Keratinocyte (primary cell): ENCODE results near the gene KDSR. TPM values are rescaled to one million over a fixed set of nuclear protein-coding genes. Genes with fewer than 3 reads are reported as not detected.

Source experiments
- DNase-seq: peaks from one replicate; pipeline ENCODE4 v3.0.0-alpha.2; 2011; ENCODE audit warnings: low read depth, missing footprints, low spot score
- FAIRE-seq: peaks from 2 replicates; lab custom pipeline; 2011; peaks lifted over from hg19 to GRCh38; lab: Jason Lieb, UNC
- H2AFZ ChIP-seq: 2 replicates; pipeline ENCODE4 v1.6.0; 2012; ENCODE audit warnings: low read length, control low read depth, inconsistent platforms; ENCODE audit not compliant: control insufficient read depth
- H3K27ac ChIP-seq: 2 replicates; pipeline ENCODE4 v1.5.1; 2011; ENCODE audit warnings: low read length; ENCODE audit not compliant: control insufficient read depth, insufficient read depth
- H3K27me3 ChIP-seq: 3 replicates; pipeline ENCODE4 v1.6.0; 2011; ENCODE audit warnings: low read length; ENCODE audit not compliant: control insufficient read depth, insufficient read depth; ENCODE audit errors: extremely low read depth
- H3K36me3 ChIP-seq, 2 experiments: 2 replicates in 1 of 2; 3 replicates in 1 of 2; pipeline ENCODE4 v1.5.1; 2011; ENCODE audit warnings: low read length in 2 of 2, mild to moderate bottlenecking in 1 of 2; ENCODE audit not compliant: control insufficient read depth in 2 of 2, insufficient read depth in 2 of 2; ENCODE audit errors: extremely low read depth in 1 of 2
- H3K4me1 ChIP-seq: 3 replicates; pipeline ENCODE4 v1.5.1; 2011; ENCODE audit warnings: low read length; ENCODE audit not compliant: control insufficient read depth, insufficient read depth; ENCODE audit errors: extremely low read depth
- H3K4me2 ChIP-seq: 3 replicates; pipeline ENCODE4 v1.6.0; 2011; ENCODE audit warnings: low read depth, low read length; ENCODE audit not compliant: control insufficient read depth, insufficient read depth; ENCODE audit errors: extremely low read depth
- H3K4me3 ChIP-seq, 3 experiments: fragments of 200-600 bp in 1 of 3; sonication (generic) in 1 of 3; 2 replicates in 2 of 3; 3 replicates in 1 of 3; pipeline ENCODE4 v1.5.1; 2011 to 2016; ENCODE audit warnings: low read length in 3 of 3, mild to moderate bottlenecking in 3 of 3, control low read depth in 2 of 3, inconsistent platforms in 1 of 3, low read depth in 1 of 3, mixed read lengths in 1 of 3, mixed run types in 1 of 3, moderate library complexity in 1 of 3; ENCODE audit not compliant: control insufficient read depth in 2 of 3, insufficient read depth in 2 of 3; ENCODE audit errors: extremely low read depth in 1 of 3
- H3K79me2 ChIP-seq: 2 replicates; pipeline ENCODE4 v1.6.0; 2012; ENCODE audit warnings: low read length; ENCODE audit not compliant: control insufficient read depth, insufficient read depth
- H3K9ac ChIP-seq: 3 replicates; pipeline ENCODE4 v1.6.0; 2011; ENCODE audit warnings: low read length; ENCODE audit not compliant: control insufficient read depth, insufficient read depth; ENCODE audit errors: extremely low read depth
- H3K9me1 ChIP-seq: 3 replicates; pipeline ENCODE4 v1.6.0; 2011; ENCODE audit warnings: low read length; ENCODE audit not compliant: control insufficient read depth, insufficient read depth; ENCODE audit errors: extremely low read depth
- H3K9me3 ChIP-seq: 2 replicates; pipeline ENCODE4 v1.5.1; 2012; ENCODE audit warnings: low read depth, low read length; ENCODE audit not compliant: control insufficient read depth
- H4K20me1 ChIP-seq: 3 replicates; pipeline ENCODE4 v1.6.0; 2011; ENCODE audit warnings: low read length; ENCODE audit not compliant: control insufficient read depth, insufficient read depth; ENCODE audit errors: extremely low read depth
- CTCF ChIP-seq, 3 experiments: IDR thresholded peaks in 1 of 3; conservative IDR thresholded peaks in 1 of 3; optimal IDR thresholded peaks in 1 of 3; 2 replicates in 2 of 3; 3 replicates in 1 of 3; pipeline versions ENCODE3 to v1.5.1; 2011; ENCODE audit warnings: low read length in 3 of 3, mild to moderate bottlenecking in 3 of 3, moderate library complexity in 2 of 3, control low read depth in 1 of 3, inconsistent platforms in 1 of 3; ENCODE audit not compliant: insufficient read depth in 2 of 3; ENCODE audit errors: extremely low read depth in 1 of 3
- EZH2 ChIP-seq: IDR thresholded peaks from one replicate; pipeline ENCODE4 v1.6.1; 2012; ENCODE audit warnings: inconsistent platforms, mild to moderate bottlenecking, low read length, moderate library complexity
- dilution Hi-C: fragments of 300-500 bp; cut with MboI; formaldehyde crosslinking; loops from one replicate; pipeline ENCODE4 v1.7.0; 2020; ENCODE audit warnings: low sequenced_read_pairs; ENCODE audit not compliant: extremely low pct_ligation_motif_present
- polyA plus RNA-seq, 5 experiments: library from polyadenylated mRNA; depleted of rRNA in 3 of 5; stranded (reverse) in 3 of 5; stranded (forward) in 1 of 5; unstranded in 1 of 5; fragments of >200 nt; gene quantifications; 1 replicate in 1 of 5; 2 replicates in 3 of 5; 3 replicates in 1 of 5; pipeline versions ENCODE4 v1.2.1 to v1.2.3, GENCODE V29; 2011 to 2012; ENCODE audit warnings: missing spikeins in 2 of 5, low read depth in 1 of 5, low replicate concordance in 1 of 5

The KDSR gene
- polyA plus RNA-seq, 1 donor (not counting 4 experiments of a cell fraction or from before 2014, with no cell fraction given): 68.6 TPM

GRCh38 chr18:63298400-63299365 lies 68.3 kb downstream of the KDSR start:
- Histone ChIP-seq H3K4me3 (no peak overlapping the region), H3K4me1 (no peaks in the 10 kb centered on the region), H3K27me3 (no peaks in the 10 kb centered on the region), H2AFZ (no peak overlapping the region), H3K9me3 (no peaks in the 10 kb centered on the region), H3K9me1 (no peaks in the 10 kb centered on the region), H3K27ac (no peak overlapping the region), H3K36me3 (no peaks in the 10 kb centered on the region), H3K4me2 (no peak overlapping the region), H3K9ac (no peak overlapping the region), H4K20me1 (no peaks in the 10 kb centered on the region), H3K79me2 (no peaks in the 10 kb centered on the region)
- DNase-seq (no peak), FAIRE-seq (no peak)
- TF ChIP-seq EZH2 (no peak), CTCF (optimal IDR thresholded peaks at IDR 0.05 in 1 of 3, IDR thresholded peaks at IDR 0.05 in 1 of 3, conservative IDR thresholded peaks at IDR 0.05 in 1 of 3; ENCODE audit: extremely low read depth in 1 of 3, insufficient read depth in 2 of 3, low read length in 3 of 3) (no peak)
- dilution Hi-C loops: no loop called here

- no peak overlapping the region for H3K27ac ChIP-seq
- H3K36me3 ChIP-seq: no peaks in the 10 kb centered on the region
- no peaks in the 10 kb centered on the region for H4K20me1 ChIP-seq
- H3K9me3 ChIP-seq: no peaks in the 10 kb centered on the region
- dilution Hi-C loops: no loop called here
- H3K4me1 ChIP-seq: no peaks in the 10 kb centered on the region
- TF ChIP-seq CTCF (optimal IDR thresholded peaks at IDR 0.05 in 1 of 3, IDR thresholded peaks at IDR 0.05 in 1 of 3, conservative IDR thresholded peaks at IDR 0.05 in 1 of 3; ENCODE audit: extremely low read depth in 1 of 3, insufficient read depth in 2 of 3, low read length in 3 of 3) (no peak), EZH2 (no peak)
- no peaks in the 10 kb centered on the region for H3K27me3 ChIP-seq
- H3K9ac ChIP-seq: no peak overlapping the region
- FAIRE-seq (no peak), DNase-seq (no peak)
- no peaks in the 10 kb centered on the region for H3K9me1 ChIP-seq
- H2AFZ ChIP-seq: no peak overlapping the region
- H3K4me3 ChIP-seq: no peak overlapping the region
- no peak overlapping the region for H3K4me2 ChIP-seq
- H3K79me2 ChIP-seq: no peaks in the 10 kb centered on the region
Observed at GRCh38 chr18:63297687-63298399, 69.2 kb downstream of the KDSR start.
